ENCODE measurements around the gene GSS. TPM values are rescaled to one million over a fixed set of nuclear protein-coding genes. Genes with fewer than 3 reads are reported as not detected.

Gene GSS
- total RNA-seq, 1 donor from 2014 or later: 64.8 TPM

DNA sequence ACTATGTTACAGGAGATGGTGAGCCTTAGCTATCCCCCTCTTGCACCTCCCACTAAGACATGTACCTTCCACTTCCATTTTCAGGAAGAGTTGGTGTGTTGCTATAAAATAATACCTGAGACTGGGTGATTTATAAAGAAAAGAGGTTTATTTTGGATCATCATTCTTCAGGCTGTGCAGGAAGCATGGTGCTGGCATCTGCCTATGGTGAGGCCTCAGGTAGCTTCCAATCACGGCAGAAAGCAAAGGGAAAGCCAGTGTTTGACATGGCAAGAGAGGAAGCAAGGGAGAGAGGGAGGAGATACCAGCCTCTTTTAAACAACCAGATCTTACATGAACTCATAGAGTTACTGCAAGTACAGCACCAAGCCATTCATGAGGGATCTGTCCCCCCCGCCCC, 32.2 kb downstream of the GSS start:
- Histone ChIP-seq H3K4me3 (ENCODE audit: low read depth, low read length) (no peak overlapping the region), H3K27me3 (ENCODE audit: control insufficient read depth, insufficient read depth, low read length) (no peaks in the 10 kb centered on the region), H3K36me3 (ENCODE audit: control insufficient read depth, insufficient read depth, low read length) (peaks cover 1% of the 10 kb centered on the region)
- TF ChIP-seq CTCF (IDR thresholded peaks at IDR 0.05; ENCODE audit: insufficient read depth, low read length, poor library complexity, severe bottlenecking): no peak
- DNase-seq (ENCODE audit: low read depth): no peak

DNA sequence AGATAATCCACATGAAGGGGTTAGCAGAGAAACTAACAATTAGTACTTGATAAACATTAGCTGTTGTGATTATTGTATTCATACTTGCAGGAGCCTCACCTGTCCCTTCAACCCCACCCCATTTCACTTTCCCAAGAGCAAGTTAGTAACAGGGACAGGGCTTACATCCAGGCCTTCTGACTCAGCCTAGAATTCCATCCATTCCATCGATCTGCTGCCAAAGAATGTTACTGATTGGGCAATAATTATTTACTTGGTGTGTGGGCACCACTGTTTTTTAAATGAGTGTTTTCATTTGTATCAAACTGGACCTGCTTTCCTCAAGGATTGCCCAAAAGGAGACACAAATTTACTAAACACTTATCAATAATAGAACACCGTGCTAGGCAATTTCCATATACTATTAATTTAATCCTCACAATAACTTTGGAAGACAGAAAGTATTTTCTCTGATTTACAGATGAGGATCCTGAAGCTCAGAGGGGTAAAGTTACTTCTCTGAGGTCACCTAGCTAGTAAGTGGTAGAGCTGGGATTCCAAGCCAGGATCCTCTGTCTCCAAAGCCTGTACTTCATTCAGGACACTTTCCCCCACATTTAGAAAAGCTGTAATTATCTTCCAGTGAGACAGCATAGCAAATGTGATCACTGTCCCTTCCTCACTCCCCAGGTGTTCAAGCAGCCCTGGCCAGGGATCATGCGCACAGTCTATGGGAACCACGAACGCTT, 32.8 kb downstream of the GSS start:
- H3K36me3 ChIP-seq (ENCODE audit: control insufficient read depth, insufficient read depth, low read length): peaks cover 1% of the 10 kb centered on the region
- no peak for TF ChIP-seq CTCF (IDR thresholded peaks at IDR 0.05; ENCODE audit: insufficient read depth, low read length, poor library complexity, severe bottlenecking)
- H3K4me3 ChIP-seq (ENCODE audit: low read depth, low read length): no peak overlapping the region
- no peaks in the 10 kb centered on the region for H3K27me3 ChIP-seq (ENCODE audit: control insufficient read depth, insufficient read depth, low read length)
- peak; percentile 54 for DNase-seq (ENCODE audit: low read depth)

DNA sequence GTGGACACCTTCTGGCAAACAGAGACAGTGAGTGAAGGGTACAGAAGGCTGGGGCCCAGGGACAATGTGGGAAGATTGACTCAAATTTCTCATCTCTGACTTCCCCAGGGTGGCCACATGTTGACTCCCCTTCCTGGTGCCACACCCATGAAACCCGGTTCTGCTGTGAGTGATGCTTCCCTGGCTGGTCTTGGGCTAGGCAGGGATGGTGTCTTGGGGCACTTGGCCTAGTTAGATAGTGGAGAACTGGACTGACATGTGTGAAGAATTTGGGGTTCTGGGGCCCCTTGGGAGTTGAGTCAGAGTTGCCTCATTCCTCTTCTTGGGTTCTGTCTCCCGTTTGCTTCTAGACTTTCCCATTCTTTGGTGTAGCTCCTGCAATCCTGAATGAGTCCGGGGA, 34.2 kb downstream of the GSS start:
- no peaks in the 10 kb centered on the region for H3K27me3 ChIP-seq (ENCODE audit: control insufficient read depth, insufficient read depth, low read length)
- no peak for TF ChIP-seq CTCF (IDR thresholded peaks at IDR 0.05; ENCODE audit: insufficient read depth, low read length, poor library complexity, severe bottlenecking)
- peaks cover 1% of the 10 kb centered on the region for H3K36me3 ChIP-seq (ENCODE audit: control insufficient read depth, insufficient read depth, low read length)
- no peak overlapping the region for H3K4me3 ChIP-seq (ENCODE audit: low read depth, low read length)
- no peak for DNase-seq (ENCODE audit: low read depth)

DNA sequence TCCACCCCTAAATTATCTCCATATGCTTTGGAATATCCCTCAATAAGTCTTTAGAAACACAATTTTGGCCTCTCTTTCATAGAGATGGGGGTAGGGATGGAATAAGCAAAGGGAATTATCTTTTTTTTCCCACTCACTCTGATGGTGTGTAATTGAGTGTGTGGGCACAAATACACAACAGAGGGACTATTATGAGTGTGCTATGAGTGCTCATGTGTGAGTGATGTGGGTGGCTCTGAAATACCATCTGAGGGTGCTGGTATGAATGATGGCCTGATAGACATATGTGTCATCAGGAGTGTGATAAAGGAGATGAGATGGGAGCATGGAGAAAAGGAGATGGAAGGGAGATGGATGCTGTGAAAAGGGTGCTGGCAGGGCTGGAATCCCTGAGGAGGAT, 35.6 kb downstream of the GSS start:
- no peaks in the 10 kb centered on the region for H3K27me3 ChIP-seq (ENCODE audit: control insufficient read depth, insufficient read depth, low read length)
- TF ChIP-seq CTCF (IDR thresholded peaks at IDR 0.05; ENCODE audit: insufficient read depth, low read length, poor library complexity, severe bottlenecking): no peak
- DNase-seq (ENCODE audit: low read depth): no peak
- H3K36me3 ChIP-seq (ENCODE audit: control insufficient read depth, insufficient read depth, low read length): no peaks in the 10 kb centered on the region
- H3K4me3 ChIP-seq (ENCODE audit: low read depth, low read length): no peak overlapping the region

DNA sequence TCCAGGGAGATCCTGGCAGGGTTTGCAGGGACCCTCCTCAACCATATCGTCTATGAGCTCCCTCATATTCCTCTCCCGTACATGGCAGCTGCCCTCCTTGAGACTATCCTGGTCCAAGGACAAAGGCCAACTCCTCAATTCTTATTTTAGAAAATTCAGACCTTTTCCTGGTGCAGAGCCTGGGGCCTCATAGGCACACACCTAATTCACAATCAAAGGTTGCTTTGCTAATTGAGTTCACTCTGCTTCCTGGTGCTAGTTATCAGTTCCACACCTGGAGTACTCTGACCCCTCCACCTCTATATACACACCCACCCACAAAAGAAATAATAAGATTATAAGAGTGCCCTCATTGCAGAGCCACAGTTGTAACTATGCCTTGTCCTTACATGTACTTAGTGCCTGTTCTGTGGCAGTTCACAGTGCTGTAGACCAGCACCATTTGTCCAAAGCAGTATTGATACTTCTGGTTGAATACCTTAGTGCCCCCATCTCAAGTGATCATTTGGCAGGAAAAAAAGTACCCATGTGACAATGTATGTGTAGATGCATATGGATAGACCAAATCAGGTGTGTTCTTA, 38.7 kb downstream of the GSS start:
- no peaks in the 10 kb centered on the region for H3K36me3 ChIP-seq (ENCODE audit: control insufficient read depth, insufficient read depth, low read length)
- H3K4me3 ChIP-seq (ENCODE audit: low read depth, low read length): no peak overlapping the region
- no peak for DNase-seq (ENCODE audit: low read depth)
- H3K27me3 ChIP-seq (ENCODE audit: control insufficient read depth, insufficient read depth, low read length): no peaks in the 10 kb centered on the region
- TF ChIP-seq CTCF (IDR thresholded peaks at IDR 0.05; ENCODE audit: insufficient read depth, low read length, poor library complexity, severe bottlenecking): no peak
